Activated CD4-positive, alpha-beta T cell treated with anti-CD3 and anti-CD28 coated beads for 1 hour (primary cell): Measurements from ENCODE around the gene S1PR4.
"Not testable (repeated sequence)": the region's sequence is repeated elsewhere in the genome, so short reads cannot be mapped to it uniquely, and the experiment has no call there.

Source experiments
- DNase-seq: peaks from one replicate; pipeline ENCODE4 v3.0.0-alpha.2; 2020

Gene S1PR4

DNA sequence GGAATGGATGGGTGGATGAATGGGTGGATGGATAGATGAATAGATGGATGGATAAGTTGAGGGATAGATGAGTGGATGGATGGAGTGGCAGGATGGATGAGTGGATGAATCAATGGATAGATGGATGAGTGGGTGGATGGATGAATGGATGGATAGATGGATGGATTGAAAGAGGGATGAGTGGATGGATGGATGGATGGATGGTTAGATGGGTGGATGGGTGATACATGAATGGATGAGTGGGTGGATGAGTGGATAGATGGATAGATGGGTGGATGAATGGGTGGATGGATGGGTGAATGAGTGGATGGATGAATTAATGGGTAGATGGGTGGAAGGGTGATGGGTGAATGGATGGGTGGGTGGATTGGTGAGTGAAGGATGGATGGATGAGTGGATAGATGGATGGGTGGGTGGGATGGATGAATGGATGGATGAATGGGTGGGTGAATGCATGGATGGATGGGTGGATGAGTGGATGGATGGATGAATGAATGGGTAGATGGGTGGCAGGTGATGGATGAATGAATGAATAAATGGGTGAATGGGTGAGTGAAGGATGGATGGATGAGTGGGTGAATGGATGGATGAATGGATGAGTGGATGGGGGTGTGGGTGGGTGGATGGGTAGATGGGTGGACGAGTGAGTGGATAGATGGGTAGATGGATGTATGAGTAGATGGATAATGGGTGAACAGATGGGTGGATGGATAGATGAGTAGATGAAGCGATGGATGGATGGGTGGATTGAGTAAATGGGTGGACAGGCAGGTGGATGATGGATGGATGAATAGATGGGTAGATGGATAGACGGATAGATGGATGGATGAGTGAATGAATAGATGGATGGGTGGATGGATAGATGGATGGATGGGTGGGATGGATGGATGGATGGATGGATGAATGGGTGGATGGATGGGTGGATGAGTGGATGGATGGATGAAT, 25.0 kb upstream of the S1PR4 start:
- DNase-seq: no peak

DNA sequence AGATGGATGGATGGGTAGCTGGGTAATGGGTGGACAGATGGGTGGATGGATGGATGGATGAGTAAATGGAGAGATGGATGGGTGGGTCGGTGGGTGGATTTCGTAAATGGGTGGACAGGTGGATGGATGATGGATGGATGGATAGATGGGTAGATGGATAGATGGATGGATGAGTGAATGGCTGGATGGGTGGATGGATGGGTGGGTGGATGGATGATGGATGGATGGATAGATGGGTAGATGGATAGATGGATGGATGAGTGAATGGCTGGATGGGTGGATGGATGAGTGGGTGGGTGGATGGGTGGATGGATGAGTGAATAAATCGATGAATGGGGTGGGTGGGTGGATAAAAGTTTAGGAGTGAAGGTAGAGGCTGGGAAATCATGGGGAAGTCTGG, 24.1 kb upstream of the S1PR4 start:
- not testable (repeated sequence) for DNase-seq

DNA sequence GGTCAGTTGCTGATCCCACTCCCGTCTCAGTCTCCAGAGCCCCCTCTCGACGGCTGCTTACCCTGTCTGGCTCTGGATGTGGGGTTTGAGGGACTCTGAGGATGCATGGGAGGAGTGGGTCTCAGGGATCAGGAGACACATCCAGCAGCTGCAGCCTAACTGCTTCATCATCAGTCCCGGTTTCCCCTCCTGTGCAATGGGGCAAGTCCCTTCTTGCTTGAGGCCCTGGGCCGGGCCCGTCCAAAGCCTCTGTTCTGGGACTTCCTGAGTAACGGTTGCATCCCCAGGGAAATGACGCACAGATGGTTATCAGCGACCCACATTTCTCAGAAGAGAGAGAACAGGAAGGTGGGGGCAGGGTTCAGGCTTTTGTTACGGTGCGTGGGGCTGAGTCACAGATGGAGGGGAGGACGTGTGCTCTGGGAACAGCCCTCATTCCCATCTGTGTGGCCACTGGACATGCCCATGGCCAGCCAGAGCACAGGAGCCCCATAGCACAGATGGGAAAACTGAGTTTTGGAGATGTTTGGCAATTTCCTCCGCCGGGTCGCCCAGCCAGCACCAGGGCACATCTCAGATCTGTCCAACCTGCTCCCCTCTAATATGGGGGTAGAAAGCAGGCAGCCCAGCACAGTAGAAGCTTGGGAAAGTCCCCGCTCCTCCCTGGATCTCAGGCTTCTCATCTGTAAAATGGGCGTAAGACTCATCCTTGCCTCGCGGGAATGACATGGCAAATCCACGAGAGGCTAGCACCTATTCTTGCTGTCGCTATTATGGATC, 23.4 kb upstream of the S1PR4 start:
- peak; percentile 55 for DNase-seq

DNA sequence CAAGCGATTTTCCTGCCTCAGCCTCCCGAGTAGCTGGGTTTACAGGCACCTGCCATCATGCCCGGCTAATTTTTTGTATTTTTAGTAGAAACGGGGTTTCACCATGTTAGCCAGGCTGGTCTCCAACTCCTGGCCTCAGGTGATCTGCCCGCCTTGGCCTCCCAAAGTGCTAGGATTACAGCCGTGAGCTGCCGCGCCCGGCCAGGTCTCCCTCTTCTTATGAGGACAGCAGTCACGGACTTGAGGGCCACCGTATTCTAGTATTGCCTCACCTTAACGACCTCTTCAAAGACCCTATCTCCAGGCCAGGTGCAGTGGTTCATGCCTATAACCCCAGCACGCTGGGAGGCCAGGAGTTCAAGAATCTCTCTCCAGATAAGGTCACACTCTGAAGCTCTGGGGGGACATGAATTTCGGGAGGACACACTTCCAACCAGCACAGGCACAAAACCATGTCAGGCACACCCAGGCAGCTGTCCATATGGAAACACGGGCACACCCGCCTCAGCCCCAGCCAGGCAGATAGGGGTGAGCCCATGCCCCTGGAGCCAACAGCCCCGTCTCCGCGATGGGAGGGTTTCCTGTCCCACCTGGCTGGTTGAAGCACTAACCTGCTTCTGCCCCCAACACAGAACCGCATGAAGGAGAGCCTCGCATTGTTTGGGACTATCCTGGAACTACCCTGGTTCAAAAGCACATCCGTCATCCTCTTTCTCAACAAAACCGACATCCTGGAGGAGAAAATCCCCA, 21.3 kb upstream of the S1PR4 start:
- no peak for DNase-seq

DNA sequence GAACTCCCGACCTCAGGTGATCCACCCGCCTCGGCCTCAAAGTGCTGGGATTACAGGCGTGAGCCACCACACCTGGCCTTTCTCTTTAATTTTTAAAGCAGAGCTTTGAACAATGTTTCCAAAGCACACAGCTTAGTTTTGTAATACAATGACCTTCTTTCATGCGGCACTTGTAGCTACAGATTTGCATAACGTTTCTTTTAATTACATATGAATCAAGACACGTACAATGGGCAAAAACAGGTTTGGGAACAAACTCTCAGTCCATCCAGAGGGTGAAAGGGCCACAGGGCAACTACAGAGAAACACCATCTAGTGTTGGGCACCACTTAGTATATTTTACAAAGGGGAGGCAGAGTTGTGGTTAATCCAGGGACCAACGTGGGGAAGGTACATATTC, 19.0 kb upstream of the S1PR4 start:
- DNase-seq: no peak

DNA sequence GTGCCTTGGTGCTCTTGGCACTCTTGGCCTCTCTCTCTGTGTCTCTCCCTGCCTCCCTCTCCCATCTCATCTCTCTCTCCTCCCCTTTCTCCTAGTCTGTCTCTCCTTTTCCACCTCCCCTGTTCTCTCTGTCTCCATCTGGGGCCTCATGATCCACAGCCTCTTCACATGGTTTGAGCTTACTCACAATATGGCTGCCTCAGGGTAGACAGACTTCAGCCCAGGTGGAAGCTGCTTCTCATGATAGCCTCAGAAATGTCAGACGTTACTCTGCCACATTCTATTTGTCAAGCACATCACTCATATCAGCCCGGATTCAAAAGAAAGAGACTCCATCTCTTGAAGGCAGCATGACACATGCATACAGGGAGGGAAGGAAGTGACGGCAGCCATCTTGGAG, 18.4 kb upstream of the S1PR4 start:
- DNase-seq: no peak

DNA sequence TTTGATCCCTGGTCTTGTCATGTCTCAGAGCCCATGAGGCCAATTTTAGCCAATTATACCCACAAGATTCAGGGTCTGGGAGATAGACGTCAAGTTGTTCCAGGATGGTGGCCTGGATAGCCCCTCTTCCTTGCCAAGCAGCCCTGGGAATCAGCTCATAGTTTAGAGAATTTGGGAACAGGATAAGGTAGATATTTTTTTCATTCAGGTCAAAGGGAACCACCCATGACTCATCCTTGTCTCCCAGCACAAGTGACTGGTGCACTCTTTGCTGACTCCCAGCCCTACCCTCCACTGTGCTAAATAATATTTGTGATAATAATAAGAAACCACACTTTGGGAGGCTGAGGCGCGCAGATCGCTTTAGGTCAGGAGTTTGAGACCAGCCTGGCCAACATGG, 17.1 kb upstream of the S1PR4 start:
- no peak for DNase-seq

DNA sequence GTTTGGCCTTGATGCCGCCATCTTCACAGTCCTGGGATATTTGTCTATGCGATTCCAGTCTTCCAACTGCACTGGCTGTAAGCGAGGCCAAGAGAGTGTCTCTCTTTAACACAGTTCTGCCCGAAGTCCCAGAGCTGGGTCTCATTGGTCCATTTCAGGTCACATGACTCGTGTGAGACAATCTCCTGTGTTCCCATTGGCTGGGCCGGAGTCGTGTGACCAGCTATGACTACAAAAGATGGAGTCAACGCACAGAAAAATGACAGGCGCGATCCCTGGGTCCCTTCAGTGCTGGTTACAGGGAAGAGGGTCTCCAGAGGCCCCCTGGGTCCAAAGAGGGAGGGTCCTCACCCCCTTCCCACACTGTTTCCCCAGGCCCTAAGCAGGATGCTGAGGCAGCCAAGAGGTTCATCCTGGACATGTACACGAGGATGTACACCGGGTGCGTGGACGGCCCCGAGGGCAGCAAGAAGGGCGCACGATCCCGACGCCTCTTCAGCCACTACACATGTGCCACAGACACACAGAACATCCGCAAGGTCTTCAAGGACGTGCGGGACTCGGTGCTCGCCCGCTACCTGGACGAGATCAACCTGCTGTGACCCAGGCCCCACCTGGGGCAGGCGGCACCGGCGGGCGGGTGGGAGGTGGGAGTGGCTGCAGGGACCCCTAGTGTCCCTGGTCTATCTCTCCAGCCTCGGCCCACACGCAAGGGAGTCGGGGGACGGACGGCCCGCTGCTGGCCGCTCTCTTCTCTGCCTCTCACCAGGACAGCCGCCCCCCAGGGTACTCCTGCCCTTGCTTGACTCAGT, 15.9 kb upstream of the S1PR4 start:
- no peak for DNase-seq

DNA sequence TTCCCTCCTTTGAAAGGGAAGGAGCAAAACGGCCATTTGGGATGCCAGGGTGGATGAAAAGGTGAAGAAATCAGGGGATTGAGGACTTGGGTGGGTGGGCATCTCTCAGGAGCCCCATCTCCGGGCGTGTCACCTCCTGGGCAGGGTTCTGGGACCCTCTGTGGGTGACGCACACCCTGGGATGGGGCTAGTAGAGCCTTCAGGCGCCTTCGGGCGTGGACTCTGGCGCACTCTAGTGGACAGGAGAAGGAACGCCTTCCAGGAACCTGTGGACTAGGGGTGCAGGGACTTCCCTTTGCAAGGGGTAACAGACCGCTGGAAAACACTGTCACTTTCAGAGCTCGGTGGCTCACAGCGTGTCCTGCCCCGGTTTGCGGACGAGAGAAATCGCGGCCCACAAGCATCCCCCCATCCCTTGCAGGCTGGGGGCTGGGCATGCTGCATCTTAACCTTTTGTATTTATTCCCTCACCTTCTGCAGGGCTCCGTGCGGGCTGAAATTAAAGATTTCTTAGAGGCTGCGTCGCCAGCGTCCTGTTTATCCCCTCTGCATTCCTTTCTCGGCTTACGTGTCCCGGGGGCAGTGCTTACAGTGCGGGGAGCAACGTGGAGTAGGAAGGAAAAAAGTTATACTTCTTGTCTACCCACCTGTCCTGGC, 15.2 kb upstream of the S1PR4 start:
- peak; percentile 64 for DNase-seq

DNA sequence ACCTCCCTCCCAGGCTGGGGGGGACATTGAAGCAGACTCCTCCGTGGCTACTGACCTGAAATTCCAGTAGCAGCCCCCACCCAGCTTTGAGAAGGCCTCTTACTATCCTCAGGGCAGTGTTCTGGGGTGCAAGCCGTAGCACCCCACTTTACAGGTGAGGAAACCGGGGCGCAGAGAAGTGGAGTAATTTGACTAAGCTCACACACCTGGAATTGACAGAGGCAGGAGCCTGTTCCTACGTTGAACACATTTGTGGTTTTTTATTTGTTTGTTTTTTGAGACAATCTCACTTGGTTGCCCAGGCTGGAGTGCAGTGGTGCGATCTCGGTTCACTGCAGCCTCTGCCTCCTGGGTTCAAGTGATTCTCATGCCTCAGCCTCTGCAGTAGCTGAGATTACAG, 14.6 kb upstream of the S1PR4 start:
- no peak for DNase-seq

DNA sequence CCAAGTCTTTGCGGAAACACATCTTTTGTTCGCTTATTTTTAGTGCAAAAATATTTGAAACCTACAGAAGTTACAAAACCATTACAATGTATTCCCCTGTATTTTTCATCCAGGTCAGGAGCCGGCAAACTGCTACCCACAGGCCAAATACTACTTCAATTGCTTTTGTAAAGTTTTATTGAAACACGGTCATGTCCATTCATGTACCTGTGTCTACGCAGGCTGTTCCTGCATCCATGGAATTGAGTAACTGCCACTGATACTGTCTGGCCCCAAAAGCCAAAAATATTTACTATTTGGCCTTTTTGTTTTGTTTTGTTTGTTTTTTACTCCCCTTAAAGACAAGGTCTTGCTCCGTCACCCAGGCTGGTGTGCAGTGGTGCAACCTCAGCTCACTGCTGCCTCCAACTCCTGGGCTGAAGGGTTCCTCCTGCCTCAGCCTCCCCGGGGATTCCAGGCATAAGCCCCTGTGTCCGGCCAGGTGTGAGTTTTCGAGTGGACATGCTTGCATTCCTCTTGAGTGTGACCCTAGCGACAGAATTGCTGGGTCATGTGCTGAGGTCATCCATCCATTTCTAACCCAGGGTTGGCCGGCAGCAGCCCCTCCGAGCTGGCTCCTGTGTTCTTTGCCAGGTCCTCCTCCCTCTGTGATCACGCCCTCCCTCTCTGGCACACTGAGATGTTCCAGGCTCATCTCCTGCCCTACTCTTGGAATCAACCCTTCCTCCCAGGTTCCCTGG, 10.9 kb upstream of the S1PR4 start:
- DNase-seq: no peak

DNA sequence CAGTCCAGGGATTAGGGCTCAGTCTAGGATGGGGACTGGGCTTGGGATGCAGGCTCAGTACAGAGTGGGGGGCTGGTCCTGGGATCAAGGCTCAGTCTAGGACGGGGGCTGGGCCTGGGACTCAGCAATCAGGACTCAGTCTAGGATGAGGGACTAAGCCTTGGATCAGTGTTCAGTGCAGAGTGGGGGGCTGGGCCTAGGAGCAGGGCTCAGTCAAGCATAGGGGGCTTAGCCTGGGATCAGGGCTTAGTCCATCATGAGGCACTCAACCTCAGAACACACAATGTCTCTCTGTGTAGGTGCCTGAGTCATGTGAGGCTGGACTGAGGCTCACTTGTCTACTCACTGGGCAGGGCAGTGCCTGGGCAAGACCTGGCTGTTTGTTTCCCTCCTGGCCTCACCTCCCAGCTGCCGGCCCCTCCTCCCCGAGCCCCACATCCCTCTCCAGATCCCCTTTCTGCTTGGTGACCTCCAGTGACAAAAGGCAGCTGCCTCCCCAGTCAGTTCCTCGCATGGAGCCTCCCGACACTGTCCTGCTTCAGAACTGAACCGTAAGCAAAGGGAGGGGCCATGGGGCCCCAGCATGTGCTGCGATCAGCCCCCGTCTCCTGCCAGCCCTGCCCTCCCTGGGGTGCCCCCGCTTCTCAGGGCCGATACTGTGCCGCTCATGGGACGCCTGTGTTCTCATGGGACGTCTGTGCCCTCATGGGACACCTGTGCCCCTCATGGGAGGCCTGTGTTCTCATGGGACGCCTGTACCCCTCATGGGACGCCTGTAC, 6.5 kb upstream of the S1PR4 start:
- DNase-seq: no peak

DNA sequence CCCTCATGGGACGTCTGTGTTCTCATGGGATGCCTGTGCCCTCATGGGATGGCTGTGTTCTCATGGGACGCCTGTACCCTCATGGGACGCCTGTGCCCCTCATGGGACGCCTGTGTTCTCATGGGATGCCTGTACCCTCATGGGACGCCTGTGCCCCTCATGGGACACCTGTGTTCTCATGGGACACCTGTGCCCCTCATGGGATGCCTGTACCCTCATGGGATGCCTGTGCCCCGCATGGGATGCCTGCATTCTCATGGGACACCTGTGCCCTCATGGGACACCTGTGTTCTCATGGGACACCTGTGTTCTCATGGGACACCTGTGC, 5.9 kb upstream of the S1PR4 start:
- DNase-seq: not testable (repeated sequence)

DNA sequence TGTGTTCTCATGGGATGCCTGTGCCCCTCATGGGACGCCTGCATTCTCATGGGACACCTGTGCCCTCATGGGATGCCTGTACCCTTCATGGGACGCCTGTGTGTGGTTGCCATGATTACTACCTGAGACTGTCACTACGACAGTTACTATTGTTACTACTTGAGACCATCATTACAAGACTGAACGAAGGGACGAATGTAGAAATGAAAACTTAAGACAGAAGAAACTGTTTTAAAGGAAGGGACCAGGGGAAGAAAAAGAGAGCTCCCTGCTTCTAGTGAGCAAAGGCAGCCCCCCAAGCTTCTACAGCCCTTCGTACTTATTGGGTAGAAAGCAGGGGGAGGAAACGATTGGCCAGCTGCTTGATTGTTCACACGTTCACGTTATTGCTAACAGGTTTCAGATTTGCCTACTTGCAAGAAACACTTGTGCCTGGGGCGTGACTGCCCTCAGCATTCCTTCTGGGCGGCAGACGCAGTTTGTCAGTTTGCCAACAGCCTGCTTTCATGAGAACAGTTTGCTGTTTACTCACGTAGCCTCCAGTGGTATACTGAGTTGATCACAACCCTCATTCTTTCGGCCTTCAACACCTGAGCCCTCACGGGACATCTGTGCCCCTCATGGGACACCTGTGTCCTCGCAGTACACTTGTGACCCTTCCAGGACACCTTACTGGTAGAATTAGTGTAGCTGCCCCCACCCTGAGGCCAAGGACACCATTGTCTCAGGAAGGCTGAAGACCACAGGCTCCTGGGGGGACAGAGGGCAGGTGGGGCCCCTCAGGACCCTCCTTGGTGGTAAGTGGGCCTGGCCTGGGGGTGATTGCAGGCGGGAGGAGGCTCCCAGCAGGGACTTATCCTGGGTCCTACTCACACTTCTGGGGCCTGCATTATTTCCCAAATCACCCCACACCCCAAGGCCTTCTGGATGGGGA, 2.5 kb upstream of the S1PR4 start:
- DNase-seq: no peak

DNA sequence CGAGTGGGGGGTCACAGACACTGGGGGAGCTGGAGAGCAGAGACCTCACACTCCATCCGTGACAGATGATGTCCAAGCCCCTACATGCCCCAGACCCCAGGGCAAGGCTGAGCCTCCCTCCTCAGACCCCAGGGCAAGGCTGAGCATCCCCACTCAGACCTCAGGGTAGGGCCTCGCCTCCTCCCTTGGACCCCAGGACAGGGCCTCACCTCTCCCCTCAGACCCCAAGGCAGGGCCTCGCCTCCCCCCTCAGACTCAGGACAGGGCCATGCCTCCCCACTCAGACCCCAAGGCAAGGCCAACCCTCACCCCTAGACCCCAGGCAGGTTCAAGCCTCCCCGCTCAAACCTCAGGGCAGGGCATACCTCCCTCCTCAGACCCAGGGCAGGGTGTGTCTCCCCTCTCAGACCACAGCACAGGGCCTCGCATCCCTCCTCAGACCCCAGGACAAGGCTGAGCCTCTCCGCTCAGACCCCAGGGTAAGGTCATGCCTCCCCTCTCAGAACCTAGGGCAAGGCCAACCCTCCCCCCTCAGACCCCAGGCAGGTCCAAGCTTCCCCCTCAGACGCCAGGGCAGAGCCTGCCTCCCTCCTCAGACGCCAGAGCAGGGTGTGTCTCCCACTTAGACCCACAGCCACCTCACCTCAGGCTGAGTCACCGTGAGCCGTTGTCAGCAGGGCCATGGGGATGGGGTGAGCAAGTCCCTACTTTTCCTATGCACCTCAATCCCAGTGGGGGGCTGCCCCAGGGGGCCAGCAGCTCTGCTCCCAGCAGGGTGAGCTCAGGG, 1.7 kb upstream of the S1PR4 start:
- DNase-seq: peak; percentile 62

DNA sequence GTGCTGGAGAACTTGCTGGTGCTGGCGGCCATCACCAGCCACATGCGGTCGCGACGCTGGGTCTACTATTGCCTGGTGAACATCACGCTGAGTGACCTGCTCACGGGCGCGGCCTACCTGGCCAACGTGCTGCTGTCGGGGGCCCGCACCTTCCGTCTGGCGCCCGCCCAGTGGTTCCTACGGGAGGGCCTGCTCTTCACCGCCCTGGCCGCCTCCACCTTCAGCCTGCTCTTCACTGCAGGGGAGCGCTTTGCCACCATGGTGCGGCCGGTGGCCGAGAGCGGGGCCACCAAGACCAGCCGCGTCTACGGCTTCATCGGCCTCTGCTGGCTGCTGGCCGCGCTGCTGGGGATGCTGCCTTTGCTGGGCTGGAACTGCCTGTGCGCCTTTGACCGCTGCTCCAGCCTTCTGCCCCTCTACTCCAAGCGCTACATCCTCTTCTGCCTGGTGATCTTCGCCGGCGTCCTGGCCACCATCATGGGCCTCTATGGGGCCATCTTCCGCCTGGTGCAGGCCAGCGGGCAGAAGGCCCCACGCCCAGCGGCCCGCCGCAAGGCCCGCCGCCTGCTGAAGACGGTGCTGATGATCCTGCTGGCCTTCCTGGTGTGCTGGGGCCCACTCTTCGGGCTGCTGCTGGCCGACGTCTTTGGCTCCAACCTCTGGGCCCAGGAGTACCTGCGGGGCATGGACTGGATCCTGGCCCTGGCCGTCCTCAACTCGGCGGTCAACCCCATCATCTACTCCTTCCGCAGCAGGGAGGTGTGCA, 587 bp downstream of the S1PR4 start:
- DNase-seq: no peak

DNA sequence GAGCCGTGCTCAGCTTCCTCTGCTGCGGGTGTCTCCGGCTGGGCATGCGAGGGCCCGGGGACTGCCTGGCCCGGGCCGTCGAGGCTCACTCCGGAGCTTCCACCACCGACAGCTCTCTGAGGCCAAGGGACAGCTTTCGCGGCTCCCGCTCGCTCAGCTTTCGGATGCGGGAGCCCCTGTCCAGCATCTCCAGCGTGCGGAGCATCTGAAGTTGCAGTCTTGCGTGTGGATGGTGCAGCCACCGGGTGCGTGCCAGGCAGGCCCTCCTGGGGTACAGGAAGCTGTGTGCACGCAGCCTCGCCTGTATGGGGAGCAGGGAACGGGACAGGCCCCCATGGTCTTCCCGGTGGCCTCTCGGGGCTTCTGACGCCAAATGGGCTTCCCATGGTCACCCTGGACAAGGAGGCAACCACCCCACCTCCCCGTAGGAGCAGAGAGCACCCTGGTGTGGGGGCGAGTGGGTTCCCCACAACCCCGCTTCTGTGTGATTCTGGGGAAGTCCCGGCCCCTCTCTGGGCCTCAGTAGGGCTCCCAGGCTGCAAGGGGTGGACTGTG, 1.2 kb downstream of the S1PR4 start:
- no peak for DNase-seq
